Urothelium cell line (cell line): ENCODE results near the gene TMEM209.
"Not testable (repeated sequence)": the region's sequence is repeated elsewhere in the genome, so short reads cannot be mapped to it uniquely, and the experiment has no call there.

Experiments
- DNase-seq: peaks from one replicate; pipeline ENCODE4 v3.0.0; 2011; ENCODE audit warnings: low spot score, mixed read lengths
- FAIRE-seq: peaks from 2 replicates; lab custom pipeline; 2011; peaks lifted over from hg19 to GRCh38; lab: Jason Lieb, UNC

The TMEM209 gene

DNA sequence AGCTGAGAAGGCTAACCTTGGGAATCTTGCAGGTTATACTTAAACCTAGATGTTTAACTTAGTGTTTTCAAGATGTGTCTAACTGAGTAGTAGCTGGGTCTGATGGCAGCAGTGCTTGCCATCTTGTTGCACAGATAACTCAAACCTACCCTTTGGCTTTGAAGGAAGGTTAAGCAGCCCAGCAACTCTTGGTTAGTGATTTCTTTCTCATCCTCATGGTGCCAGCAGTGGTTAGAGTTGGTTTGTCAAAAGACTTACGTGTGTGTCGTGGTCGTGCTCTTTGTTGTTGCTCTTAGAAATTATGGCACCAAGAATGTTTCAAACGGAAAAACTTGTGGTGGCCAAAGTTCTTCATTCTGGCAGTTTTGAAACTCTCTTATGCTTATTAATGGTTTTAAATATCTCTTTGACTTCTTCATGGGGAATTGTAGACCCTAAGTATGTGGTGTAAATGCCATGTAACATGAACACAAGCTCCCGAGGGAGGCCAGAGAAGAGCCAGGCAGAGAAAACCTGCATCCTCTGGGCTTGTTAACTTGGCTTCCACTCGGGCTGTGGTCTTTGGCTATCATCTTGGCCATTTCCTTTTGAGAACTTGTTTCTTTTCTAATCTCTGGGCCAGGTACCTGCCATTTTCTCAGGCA lies 73.9 kb downstream of the TMEM209 start:
- FAIRE-seq: no peak
- DNase-seq: no peak

DNA sequence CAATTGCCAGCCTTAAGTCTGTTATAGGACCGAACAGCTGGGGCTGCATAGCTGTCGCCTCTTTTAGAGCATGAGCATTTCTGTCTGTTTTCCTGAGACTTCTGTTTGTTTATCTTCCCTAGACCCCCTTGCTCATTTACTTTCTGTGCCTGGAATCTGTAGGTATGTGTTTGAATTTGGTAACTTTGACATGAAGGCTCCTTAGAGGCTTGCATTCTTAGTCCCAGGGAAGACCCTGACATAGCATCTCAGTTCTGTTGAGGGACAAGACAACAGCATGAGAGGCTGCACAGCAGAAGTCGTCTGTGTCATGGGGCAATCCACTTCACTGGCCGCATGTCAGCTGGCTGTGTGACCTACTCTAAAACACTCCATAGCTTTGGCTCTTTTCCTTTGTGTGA lies 76.2 kb downstream of the TMEM209 start:
- no peak for DNase-seq
- no peak for FAIRE-seq

DNA sequence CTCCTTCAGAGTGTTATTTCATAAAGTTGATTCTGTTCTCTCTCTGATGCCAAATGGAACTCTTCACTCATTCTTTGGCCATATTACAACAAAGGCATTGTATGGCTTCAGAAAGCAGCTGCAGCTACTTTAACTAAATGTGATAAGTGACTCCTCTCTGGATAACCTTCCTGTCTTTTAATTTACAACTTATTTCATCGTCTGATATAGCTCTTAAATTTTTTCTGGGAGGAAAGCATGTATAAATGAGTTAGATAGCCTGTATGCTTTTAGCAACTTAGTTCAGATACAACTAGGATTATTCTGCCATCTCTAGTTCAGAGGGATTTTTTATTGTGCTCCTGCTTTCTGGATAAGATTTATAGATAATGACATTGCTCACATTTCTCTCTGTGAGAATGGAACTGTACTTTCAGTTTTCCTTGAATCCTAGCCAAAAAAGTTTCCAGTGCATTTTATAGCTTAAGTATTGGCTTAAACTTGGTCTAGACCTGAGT lies 77.3 kb downstream of the TMEM209 start:
- DNase-seq: no peak
- FAIRE-seq: no peak

DNA sequence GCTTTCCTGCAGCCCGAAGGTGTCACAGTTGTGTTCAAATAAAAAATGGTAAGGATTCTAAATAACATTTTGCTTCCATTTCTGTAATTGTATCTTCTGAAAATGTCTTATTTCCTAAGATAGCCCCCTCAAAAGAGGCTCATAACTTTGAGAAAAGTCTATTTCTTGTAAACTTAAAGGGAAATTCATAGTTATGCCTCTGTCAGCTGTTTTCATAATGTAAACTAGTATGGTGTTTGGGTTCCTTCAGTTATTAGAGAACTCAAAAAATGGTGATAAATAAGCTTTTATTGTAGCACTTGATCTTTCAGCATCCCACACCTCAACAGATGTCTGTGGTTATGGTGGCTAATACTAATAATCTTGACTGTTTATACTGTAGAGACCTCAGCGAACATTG lies 77.8 kb downstream of the TMEM209 start:
- FAIRE-seq (no peak), DNase-seq (no peak)

DNA sequence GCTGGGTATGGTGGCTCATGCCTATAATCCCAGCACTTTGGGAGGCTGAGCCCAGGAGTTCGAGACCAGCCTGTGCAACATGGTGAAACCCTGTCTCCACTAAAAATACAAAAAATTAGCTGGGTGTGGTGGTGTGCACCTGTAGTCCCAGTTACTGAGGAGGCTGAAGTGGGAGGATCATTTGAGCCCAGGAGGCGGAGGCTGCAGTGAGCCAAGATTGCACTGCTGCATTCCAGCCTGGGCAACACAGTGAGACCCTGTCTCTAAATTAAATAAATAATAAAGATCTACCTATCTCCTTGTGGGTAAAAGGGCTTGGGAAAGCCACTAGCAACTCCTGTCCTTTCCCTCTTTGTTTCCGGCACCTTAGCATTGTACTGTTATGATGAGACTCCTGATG lies 78.4 kb downstream of the TMEM209 start:
- DNase-seq, FAIRE-seq: not testable (repeated sequence)

DNA sequence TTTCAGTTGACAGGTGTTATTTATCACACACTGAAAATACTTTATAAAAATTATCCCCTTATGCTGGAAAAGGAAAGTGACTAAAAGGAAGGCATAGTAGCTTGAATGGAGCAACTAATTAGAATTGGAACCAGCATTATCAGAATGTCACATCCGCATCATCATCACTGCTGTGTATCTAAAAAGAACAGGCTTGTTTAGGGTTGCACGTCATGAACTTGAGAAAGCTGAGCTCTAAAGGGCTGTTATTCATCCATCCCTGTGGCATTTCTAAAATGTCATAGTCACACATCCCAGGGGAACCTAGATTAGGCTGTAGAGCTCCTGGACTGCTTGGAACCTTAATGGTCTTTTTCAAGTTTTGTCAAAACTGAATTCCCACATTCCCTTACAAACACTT lies 80.5 kb downstream of the TMEM209 start:
- no peak for DNase-seq
- no peak for FAIRE-seq

DNA sequence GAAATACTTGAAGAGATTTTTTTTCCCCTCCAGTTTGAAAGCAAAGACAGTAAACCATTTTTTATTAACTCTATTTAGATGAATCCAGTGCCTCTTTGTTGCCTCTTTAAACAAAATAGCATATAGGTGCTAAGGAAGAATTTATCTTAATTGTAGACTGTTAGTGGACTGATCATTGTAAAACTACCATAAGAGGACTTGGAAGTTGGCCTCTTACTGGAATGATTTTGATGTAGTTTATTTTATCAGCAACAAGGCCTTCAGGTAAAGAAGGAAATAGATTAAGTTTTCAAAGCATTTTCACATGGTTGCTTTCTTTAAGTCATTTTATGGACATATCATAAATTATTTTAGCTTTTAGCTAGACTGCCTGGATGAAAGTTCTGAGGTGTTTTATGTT lies 81.7 kb downstream of the TMEM209 start:
- no peak for DNase-seq
- no peak for FAIRE-seq

DNA sequence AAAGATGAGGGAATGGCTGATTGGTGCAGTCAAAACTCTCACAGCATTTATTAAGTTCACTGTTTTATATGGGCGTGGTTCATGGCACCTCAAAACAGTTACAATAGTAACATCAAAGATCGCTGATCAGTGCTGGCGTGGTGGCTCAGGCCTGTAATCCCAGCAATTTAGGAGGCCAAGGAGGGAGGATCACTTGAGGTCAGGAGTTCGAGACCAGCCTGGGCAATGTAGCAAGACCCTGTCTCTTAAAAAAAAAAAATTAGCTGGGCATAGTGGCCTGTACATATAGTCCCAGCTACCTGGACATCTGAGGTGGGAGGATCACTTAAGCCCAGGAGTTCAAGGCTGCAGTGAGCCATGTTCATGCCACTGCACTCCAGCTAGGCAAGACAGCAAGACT lies 86.4 kb downstream of the TMEM209 start:
- DNase-seq (no peak), FAIRE-seq (no peak)

DNA sequence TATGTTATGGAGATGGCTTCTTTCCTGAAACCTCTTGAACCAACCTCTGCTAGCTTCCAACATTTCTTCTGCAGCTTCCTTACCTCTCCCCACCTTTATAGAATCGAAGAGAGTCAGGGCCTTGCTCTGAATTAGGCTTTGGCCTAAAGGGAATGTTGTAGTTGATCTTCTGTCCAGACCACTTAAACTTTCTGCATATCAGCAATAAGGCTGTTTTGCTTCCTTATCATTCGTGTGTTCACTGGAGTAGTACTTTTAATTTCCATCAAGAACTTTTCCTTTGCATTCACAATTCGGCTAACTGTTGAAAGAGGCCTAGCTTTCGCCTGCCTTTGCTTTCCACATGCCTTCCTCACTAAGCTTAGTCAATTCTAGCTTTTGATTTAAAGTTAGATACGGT lies 86.9 kb downstream of the TMEM209 start:
- no peak for DNase-seq
- no peak for FAIRE-seq

DNA sequence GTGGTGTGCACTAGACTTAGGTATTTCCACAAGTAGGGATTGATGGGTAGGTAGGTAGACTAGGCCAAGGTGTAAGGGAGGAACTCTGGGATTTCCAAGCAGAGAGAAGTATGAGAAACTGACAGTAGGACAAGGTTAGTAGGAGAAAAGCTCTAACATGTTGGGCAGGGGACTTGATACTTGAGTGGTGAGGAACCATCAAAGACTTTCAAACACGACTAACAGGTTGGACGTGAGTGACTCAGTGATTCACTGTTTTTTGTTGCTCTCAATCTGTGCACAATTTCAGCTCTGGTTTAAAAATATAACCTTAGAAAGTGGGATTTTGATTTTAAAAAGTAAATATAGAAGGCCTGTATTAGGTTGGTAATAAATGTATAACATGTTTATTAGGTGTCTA lies 90.4 kb downstream of the TMEM209 start:
- DNase-seq: no peak
- no peak for FAIRE-seq
